CD4-positive, alpha-beta T cell (primary cell): ENCODE measurements around the gene NIPSNAP3A. TPM values are rescaled to one million over a fixed set of nuclear protein-coding genes. Genes with fewer than 3 reads are reported as not detected.
A peak's percentile ranks its signal among the peaks of the same experiment; 100 is the strongest.
"Not testable (repeated sequence)": the region's sequence is repeated elsewhere in the genome, so short reads cannot be mapped to it uniquely, and the experiment has no call there.

Source experiments
- ATAC-seq: fragments of 200-7000 bp; cut with Tn5 transposase; one replicate; pipeline ENCODE4 v1.10.0; 2022; ENCODE audit warnings: mild to moderate bottlenecking; ENCODE audit not compliant: poor library complexity
- CTCF ChIA-PET: fragments of 350-600 bp; sonication (Branson Sonifier 250); formaldehyde crosslinking; loops from one replicate; lab custom pipeline; 2021; ENCODE audit warnings: antibody characterized with exemption, inconsistent platforms; lab: Charles Lee
- POLR2A ChIA-PET: fragments of 350-600 bp; sonication (Branson Sonifier 250); formaldehyde crosslinking; loops from one replicate; lab custom pipeline; 2021; ENCODE audit warnings: antibody characterized with exemption, inconsistent platforms; lab: Charles Lee
- DNase-seq, 14 experiments: peaks; one replicate each; pipeline ENCODE4 v3.0.0-alpha.2; 2013 to 2020; ENCODE audit warnings: mixed read lengths in 2 of 14
- H3K27ac ChIP-seq, 2 donors: one replicate each; pipeline versions ENCODE4 v1.5.1 to v1.7.0; 2013; ENCODE audit warnings: low read length in 2 of 2, low read depth in 1 of 2, mild to moderate bottlenecking in 1 of 2
- H3K27me3 ChIP-seq, 2 experiments: 1 replicate in 1 of 2; 2 replicates in 1 of 2; pipeline versions ENCODE4 v1.6.1 to v1.7.0; 2013; ENCODE audit warnings: low read length in 2 of 2, control low read depth in 1 of 2, mild to moderate bottlenecking in 1 of 2, moderate library complexity in 1 of 2; ENCODE audit not compliant: insufficient read depth in 2 of 2, control insufficient read depth in 1 of 2
- H3K36me3 ChIP-seq: one replicate; pipeline ENCODE4 v1.6.1; 2013; ENCODE audit warnings: low read length, control low read depth; ENCODE audit not compliant: insufficient read depth
- H3K4me1 ChIP-seq: one replicate; pipeline ENCODE4 v1.6.1; 2013; ENCODE audit warnings: low read length, control low read depth; ENCODE audit not compliant: insufficient read depth
- H3K4me3 ChIP-seq: one replicate; pipeline ENCODE4 v1.5.1; 2013; ENCODE audit warnings: mild to moderate bottlenecking, low read length, moderate library complexity
- H3K9me3 ChIP-seq, 2 experiments: 1 replicate in 1 of 2; 2 replicates in 1 of 2; pipeline versions ENCODE4 v1.6.1 to v1.7.0; 2013; ENCODE audit warnings: low read length in 2 of 2, mild to moderate bottlenecking in 2 of 2, control low read depth in 1 of 2, moderate library complexity in 1 of 2; ENCODE audit not compliant: control insufficient read depth in 1 of 2, insufficient read depth in 1 of 2
- H3K27ac Mint-ChIP-seq: one replicate; pipeline ENCODE4 v1.8.0; 2020; ENCODE audit warnings: mixed read lengths
- H3K27me3 Mint-ChIP-seq: one replicate; pipeline ENCODE4 v1.8.0; 2021; ENCODE audit warnings: mixed read lengths
- H3K36me3 Mint-ChIP-seq: one replicate; pipeline ENCODE4 v1.8.0; 2021; ENCODE audit warnings: low read depth, mixed read lengths
- H3K4me1 Mint-ChIP-seq: one replicate; pipeline ENCODE4 v1.8.0; 2021; ENCODE audit warnings: low read depth, mixed read lengths
- H3K4me3 Mint-ChIP-seq: one replicate; pipeline ENCODE4 v1.8.0; 2020; ENCODE audit warnings: mild to moderate bottlenecking, mixed read lengths
- H3K9me3 Mint-ChIP-seq: one replicate; pipeline ENCODE4 v1.8.0; 2020; ENCODE audit warnings: mixed read lengths
- intact Hi-C, 2 experiments: fragments of 100-400 bp; cut with DNase I in 1 of 2; cut with micrococcal nuclease in 1 of 2; formaldehyde crosslinking; loops; one replicate each; pipeline versions ENCODE4 v1.15.1 to v1.9.0; 2023 to 2025; cut with DNase I, micrococcal nuclease
- polyA plus RNA-seq, 2 donors: library from polyadenylated mRNA; unstranded; fragments of 120-200 nt; gene quantifications; one replicate each; pipeline ENCODE4 v1.2.1, GENCODE V29; 2013
- total RNA-seq, 174 experiments: library from RNA in 2 of 174; stranded (reverse) in 2 of 174; gene quantifications; one replicate each; pipeline ENCODE4 v1.2.3 and lab custom pipeline; 2021 to 2026
- TF ChIP-seq, protein P1 (sequence below): fragments of 200-600 bp; IDR thresholded peaks from one replicate; pipeline ENCODE4 v1.8.0; 2022; ENCODE audit warnings: antibody characterized with exemption, mild to moderate bottlenecking

NIPSNAP3A gene
- 10 to 100 TPM in 1 of 2 experiments, 1 to 10 TPM in 1; 9.0 to 10.6 TPM for total RNA-seq
- 14.3 TPM for polyA plus RNA-seq (2013, experiment 1 of 2)
- polyA plus RNA-seq (2013, experiment 2 of 2): 12.7 TPM
- total RNA-seq (lab: John Stamatoyannopoulos, UW): 4.8 to 21.8 (median 12.5) reads per million in 172 experiments

DNA sequence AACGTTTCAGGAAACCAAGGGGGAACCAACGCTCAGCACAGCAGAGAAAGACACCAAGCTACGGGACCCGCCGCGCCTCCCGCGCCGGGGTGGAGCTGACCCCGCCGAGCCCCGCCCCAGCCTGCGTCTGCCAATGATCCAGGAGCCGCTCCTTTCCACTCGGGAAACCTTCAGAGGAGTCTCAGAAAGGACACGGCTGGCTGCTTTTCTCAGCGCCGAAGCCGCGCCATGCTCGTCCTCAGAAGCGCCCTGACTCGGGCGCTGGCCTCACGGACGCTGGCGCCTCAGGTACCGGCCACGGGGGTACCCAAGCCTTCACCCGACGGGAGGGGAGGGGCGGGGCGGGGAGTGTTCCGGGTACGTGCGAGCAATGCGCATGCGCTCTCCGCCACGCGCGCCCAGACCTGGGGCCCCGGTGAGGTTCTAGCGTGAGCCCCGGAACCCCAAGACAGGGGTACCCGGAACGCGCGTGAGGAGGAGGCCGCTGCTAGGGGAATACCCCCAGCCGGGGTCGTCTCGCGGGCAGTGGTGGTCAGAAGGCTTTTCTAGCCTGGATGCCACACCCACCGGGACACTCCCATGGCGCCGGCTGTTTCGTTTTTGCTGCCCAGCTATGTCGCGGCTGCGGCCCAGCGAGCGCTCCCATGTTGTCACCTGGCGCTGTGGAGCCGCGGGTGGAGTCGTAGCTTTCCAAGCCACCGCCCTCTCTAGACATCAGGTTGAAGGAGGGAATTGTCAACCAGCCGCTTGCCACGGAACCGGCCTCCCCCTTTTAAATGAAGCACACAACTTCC, at the start of gene NIPSNAP3A:
Gene NIPSNAP3A, plus strand, starts transcription at position 119 of the 794 bp plus-strand sequence. Its CDS starts 110 bp downstream, at position 229.
- ChIA-PET CTCF (no interaction called here), POLR2A (interaction anchor here (0.9 to 3.2 kb wide), 8 partner anchors 8 to 946 kb away, joined by 3 to 29 read pairs (median 4); partner anchors contain the start of genes NIPSNAP3B, SLC44A1 and SMC2)
- H3K4me1 ChIP-seq: peaks cover 17% of the 10 kb centered on the region
- peaks cover 24% of the 10 kb centered on the region for H3K4me1 Mint-ChIP-seq
- ATAC-seq: peak; percentile 86
- H3K36me3 Mint-ChIP-seq: peaks cover 33% of the 10 kb centered on the region
- no peaks in the 10 kb centered on the region for H3K9me3 Mint-ChIP-seq
- peaks cover 3% of the 10 kb centered on the region for H3K36me3 ChIP-seq
- peak within 1 kb of the TSS; percentile 96 for H3K4me3 Mint-ChIP-seq
- no peaks in the 10 kb centered on the region for H3K27me3 Mint-ChIP-seq
- peak within 1 kb of the TSS; percentile 96 for H3K27ac Mint-ChIP-seq
- intact Hi-C loops: loop anchor here (5.0 to 10.0 kb wide), 4 partner anchors 655 to 945 kb away; partner anchors contain the start of genes TMEM38B (in 2 of the 2) and SMC2 (in 1 of the 2)
- peak within 1 kb of the TSS; percentile 88 for H3K4me3 ChIP-seq
- TF ChIP-seq, protein P1, sequence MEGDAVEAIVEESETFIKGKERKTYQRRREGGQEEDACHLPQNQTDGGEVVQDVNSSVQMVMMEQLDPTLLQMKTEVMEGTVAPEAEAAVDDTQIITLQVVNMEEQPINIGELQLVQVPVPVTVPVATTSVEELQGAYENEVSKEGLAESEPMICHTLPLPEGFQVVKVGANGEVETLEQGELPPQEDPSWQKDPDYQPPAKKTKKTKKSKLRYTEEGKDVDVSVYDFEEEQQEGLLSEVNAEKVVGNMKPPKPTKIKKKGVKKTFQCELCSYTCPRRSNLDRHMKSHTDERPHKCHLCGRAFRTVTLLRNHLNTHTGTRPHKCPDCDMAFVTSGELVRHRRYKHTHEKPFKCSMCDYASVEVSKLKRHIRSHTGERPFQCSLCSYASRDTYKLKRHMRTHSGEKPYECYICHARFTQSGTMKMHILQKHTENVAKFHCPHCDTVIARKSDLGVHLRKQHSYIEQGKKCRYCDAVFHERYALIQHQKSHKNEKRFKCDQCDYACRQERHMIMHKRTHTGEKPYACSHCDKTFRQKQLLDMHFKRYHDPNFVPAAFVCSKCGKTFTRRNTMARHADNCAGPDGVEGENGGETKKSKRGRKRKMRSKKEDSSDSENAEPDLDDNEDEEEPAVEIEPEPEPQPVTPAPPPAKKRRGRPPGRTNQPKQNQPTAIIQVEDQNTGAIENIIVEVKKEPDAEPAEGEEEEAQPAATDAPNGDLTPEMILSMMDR: no peak
- peak; percentile 77 to 94 (median 84) for DNase-seq
- H3K27me3 ChIP-seq: no peaks in the 10 kb centered on the region
- H3K9me3 ChIP-seq: no peaks in the 10 kb centered on the region
- H3K27ac ChIP-seq: peak within 1 kb of the TSS; percentile 74 to 89

DNA sequence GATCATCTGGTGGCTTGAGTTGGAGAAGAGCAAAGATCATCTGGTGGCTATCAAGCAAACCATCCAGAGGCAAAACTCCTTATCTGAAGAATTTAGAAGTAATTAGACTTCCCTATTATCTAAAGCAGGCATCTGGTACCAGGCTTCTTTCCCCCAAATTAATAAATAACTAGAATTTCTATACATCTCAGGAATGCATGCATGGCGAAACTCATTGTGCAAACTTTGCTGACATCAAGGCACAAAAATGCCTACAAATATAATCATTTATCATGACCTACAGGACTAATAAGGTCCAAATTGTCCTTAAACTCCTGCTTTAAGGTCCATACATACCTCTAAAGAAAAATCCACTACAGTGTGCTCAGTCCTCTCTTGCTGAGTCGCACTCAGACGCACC, 47.2 kb upstream of the NIPSNAP3A start:
- POLR2A ChIA-PET: no interaction called here
- DNase-seq: no peak
- ATAC-seq: no peak

DNA sequence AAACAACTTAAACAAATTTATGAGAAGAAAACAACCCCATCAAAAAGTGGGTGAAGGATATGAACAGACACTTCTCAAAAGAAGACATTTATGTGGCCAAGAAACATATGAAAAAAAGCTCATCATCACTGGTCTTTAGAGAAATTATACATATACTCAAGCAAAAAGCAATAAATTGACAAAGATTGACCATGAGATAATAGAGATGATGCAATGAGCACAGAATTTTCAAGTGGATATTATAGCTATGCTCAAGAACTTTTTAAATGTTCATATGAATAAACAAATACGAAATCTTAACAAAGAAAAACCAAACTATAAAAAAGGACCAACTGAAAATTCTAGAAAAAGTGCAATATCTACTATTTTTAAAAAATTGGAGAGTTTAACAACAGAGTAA, 38.7 kb upstream of the NIPSNAP3A start:
- ATAC-seq, POLR2A ChIA-PET, H3K4me1 ChIP-seq, H3K36me3 ChIP-seq, H3K9me3 Mint-ChIP-seq, H3K27ac Mint-ChIP-seq, H3K4me3 Mint-ChIP-seq, CTCF ChIA-PET, H3K4me1 Mint-ChIP-seq, H3K27me3 ChIP-seq, H3K4me3 ChIP-seq, DNase-seq, intact Hi-C loops, H3K27ac ChIP-seq, H3K9me3 ChIP-seq, H3K27me3 Mint-ChIP-seq, H3K36me3 Mint-ChIP-seq: not testable (repeated sequence)

More for the DNA sequence above, 47.2 kb upstream of the NIPSNAP3A start:
- Histone ChIP-seq H3K4me1 (no peaks in the 10 kb centered on the region), H3K4me3 (no peak overlapping the region), H3K27me3 (no peaks in the 10 kb centered on the region), H3K9me3 (peaks cover 0 to 6% of the 10 kb centered on the region in 2 experiments), H3K36me3 (no peaks in the 10 kb centered on the region), H3K27ac (no peak overlapping the region)
- no peaks in the 10 kb centered on the region for H3K36me3 Mint-ChIP-seq
- H3K4me1 Mint-ChIP-seq: no peaks in the 10 kb centered on the region
- H3K9me3 Mint-ChIP-seq: peaks cover 2% of the 10 kb centered on the region
- intact Hi-C loops: no loop called here
- H3K27ac Mint-ChIP-seq: no peak overlapping the region
- CTCF ChIA-PET: no interaction called here
- TF ChIP-seq, protein P1: no peak
- H3K4me3 Mint-ChIP-seq: no peak overlapping the region
- no peaks in the 10 kb centered on the region for H3K27me3 Mint-ChIP-seq
